ENCODE results near the gene SEMA7A.

DNA sequence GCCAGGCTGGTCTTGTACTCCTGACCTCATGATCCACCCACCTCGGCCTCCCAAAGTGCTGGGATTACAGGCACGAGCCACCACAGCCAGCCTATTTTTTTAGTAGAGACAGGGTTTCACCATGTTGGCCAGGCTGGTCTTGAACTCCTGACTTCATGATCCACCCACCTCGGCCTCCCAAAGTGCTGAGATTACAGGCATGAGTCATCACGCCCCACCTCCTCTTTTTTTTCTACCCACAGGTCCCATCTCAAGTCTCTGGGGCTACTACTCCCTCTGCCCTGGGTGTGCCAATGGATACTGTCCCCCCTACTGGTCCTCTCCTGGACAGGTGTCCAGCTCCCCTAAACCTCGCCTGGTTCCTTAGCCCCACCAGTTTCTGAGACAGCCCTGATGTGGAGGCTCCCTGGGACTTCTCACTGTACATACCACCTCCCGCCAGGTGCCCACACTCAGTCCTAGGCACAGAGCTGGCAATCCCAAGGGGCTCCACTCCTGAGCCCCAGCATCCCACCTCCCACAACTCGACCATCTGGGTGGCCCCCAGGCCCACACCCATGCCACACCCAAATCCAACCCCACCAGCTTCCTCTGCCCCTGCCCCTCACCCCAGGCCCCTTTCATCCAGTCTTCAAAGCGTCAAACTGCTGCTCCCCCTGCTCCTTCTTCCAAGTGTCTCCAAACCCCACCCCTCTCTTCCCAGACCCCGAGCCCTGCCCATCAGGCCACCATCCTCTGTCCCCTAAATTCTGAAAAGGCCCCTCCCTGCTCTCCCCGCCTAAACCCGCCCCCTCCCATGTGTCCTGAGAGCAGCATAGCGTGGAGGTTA lies 53.2 kb downstream of the SEMA7A start:
- TF ChIP-seq, protein P1, sequence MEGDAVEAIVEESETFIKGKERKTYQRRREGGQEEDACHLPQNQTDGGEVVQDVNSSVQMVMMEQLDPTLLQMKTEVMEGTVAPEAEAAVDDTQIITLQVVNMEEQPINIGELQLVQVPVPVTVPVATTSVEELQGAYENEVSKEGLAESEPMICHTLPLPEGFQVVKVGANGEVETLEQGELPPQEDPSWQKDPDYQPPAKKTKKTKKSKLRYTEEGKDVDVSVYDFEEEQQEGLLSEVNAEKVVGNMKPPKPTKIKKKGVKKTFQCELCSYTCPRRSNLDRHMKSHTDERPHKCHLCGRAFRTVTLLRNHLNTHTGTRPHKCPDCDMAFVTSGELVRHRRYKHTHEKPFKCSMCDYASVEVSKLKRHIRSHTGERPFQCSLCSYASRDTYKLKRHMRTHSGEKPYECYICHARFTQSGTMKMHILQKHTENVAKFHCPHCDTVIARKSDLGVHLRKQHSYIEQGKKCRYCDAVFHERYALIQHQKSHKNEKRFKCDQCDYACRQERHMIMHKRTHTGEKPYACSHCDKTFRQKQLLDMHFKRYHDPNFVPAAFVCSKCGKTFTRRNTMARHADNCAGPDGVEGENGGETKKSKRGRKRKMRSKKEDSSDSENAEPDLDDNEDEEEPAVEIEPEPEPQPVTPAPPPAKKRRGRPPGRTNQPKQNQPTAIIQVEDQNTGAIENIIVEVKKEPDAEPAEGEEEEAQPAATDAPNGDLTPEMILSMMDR (IDR thresholded peaks at IDR 0.05), result no peak
- TF ChIP-seq POLR2AphosphoS5 (IDR thresholded peaks at IDR 0.05) (no peak), EP300 (IDR thresholded peaks at IDR 0.05; ENCODE audit: low read depth) (no peak)

All from transverse colon (tissue), 4 donors.